ENCODE results near the gene EPHX1.

- no peak for TF ChIP-seq POLR2A (IDR thresholded peaks at IDR 0.05; ENCODE audit: low read length)
- TF ChIP-seq GATA1 (IDR thresholded peaks at IDR 0.05; ENCODE audit: low read depth, low read length), result no peak
These were observed 35.2 kb downstream of the EPHX1 start for GRCh38 chr1:225845097-225845496.

Data from erythroblast (primary cell).